Thyroid gland (tissue), 4 donors: ENCODE results near the gene ZBTB4.

Experiments
- POLR2A ChIP-seq, 2 donors: fragments of 450-650 bp; IDR thresholded peaks; one replicate each; pipeline ENCODE4 v1.6.1; 2017; ENCODE audit warnings: antibody characterized with exemption in 2 of 2, mild to moderate bottlenecking in 2 of 2, moderate library complexity in 1 of 2
- TF ChIP-seq, protein P1 (sequence below), 6 experiments: fragments of 200-600 bp in 3 of 6; fragments of 450-650 bp in 3 of 6; sonication (generic) in 3 of 6; IDR thresholded peaks; one replicate each; pipeline ENCODE4 v1.5.1; 2016 to 2019; ENCODE audit warnings: antibody characterized with exemption in 6 of 6, mild to moderate bottlenecking in 2 of 6, inconsistent platforms in 1 of 6, moderate library complexity in 1 of 6

DNA sequence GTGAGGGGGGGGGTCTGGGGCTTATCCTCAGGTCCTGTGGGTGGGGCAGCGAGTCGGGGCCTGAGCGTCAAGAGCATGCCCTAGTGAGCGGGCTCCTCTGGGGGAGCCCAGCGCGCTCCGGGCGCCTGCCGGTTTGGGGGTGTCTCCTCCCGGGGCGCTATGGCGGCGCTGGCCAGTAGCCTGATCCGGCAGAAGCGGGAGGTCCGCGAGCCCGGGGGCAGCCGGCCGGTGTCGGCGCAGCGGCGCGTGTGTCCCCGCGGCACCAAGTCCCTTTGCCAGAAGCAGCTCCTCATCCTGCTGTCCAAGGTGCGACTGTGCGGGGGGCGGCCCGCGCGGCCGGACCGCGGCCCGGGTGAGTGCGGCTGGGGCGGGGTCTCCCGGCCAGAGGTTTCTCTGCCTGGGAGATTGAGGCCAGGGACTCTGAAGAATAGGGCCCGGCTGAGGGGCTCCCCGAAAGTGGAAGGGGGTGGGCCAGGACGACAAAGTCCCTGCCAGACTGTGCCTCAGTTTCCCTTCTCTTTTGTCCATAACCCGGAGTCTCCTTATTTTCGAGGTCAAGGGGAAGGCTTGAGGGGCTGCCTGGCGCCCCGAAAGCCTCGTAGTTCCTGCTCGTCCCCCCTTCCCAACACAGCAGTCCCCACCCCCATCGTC lies 39.8 kb downstream of the ZBTB4 start, which contains the start of gene FGF11:
- TF ChIP-seq, protein P1, sequence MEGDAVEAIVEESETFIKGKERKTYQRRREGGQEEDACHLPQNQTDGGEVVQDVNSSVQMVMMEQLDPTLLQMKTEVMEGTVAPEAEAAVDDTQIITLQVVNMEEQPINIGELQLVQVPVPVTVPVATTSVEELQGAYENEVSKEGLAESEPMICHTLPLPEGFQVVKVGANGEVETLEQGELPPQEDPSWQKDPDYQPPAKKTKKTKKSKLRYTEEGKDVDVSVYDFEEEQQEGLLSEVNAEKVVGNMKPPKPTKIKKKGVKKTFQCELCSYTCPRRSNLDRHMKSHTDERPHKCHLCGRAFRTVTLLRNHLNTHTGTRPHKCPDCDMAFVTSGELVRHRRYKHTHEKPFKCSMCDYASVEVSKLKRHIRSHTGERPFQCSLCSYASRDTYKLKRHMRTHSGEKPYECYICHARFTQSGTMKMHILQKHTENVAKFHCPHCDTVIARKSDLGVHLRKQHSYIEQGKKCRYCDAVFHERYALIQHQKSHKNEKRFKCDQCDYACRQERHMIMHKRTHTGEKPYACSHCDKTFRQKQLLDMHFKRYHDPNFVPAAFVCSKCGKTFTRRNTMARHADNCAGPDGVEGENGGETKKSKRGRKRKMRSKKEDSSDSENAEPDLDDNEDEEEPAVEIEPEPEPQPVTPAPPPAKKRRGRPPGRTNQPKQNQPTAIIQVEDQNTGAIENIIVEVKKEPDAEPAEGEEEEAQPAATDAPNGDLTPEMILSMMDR (IDR thresholded peaks at IDR 0.05), result no peak
- no peak for TF ChIP-seq POLR2A (IDR thresholded peaks at IDR 0.05)
